Inferior parietal cortex (tissue), 1 donor: ENCODE measurements around the gene CKS1B.

ENCODE experiments used
- DNase-seq: peaks from one replicate; pipeline ENCODE4 v3.0.0-alpha.2; 2016; ENCODE audit errors: extremely low spot score

The CKS1B gene

DNA sequence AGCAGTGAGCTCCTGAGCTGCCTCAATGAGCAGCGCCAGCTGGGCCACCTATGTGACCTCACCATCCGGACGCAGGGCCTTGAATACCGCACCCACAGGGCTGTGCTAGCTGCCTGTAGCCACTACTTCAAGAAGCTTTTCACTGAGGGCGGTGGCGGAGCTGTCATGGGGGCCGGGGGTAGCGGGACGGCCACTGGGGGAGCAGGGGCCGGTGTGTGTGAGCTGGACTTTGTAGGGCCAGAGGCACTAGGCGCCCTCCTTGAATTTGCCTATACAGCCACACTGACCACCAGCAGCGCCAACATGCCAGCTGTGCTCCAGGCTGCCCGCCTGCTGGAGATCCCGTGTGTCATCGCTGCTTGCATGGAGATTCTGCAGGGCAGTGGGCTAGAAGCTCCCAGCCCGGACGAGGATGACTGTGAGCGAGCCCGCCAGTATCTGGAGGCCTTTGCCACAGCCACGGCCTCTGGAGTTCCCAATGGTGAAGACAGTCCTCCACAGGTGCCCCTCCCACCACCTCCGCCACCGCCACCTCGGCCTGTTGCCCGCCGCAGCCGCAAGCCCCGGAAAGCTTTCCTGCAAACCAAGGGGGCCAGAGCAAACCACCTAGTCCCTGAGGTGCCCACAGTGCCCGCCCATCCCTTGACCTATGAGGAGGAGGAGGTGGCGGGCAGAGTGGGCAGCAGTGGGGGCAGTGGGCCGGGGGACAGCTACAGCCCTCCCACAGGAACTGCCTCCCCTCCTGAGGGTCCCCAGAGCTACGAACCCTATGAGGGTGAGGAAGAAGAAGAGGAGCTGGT lies 40.4 kb downstream of the CKS1B start:
- DNase-seq, result no peak

DNA sequence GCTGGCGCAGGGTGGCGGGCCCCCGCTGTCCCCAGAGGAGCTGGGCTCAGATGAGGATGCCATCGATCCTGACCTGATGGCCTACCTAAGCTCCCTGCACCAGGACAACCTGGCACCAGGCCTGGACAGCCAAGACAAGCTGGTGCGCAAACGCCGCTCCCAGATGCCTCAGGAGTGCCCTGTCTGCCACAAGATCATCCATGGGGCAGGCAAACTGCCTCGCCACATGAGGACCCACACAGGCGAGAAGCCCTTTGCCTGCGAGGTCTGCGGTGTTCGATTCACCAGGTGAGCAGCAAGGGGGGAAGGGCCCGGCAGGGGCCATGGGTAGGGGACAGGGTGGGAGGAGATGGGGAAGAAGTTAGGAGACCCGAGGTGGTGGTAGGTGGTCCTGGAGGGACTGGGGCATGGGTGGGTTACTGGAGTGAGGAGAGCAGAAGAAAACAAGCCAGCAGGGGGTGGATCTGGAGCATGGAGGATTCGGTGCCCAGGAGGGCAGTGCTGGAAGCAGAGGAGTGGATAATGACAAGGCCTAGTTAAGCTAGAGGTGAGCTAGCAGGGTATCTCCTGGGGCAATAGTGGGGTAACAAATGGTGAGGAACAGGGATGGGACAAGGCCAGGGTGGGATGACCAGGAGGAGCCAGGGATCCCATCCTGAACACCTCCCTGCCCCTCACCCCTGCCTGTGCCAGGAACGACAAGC lies 41.2 kb downstream of the CKS1B start:
- DNase-seq, result no peak

DNA sequence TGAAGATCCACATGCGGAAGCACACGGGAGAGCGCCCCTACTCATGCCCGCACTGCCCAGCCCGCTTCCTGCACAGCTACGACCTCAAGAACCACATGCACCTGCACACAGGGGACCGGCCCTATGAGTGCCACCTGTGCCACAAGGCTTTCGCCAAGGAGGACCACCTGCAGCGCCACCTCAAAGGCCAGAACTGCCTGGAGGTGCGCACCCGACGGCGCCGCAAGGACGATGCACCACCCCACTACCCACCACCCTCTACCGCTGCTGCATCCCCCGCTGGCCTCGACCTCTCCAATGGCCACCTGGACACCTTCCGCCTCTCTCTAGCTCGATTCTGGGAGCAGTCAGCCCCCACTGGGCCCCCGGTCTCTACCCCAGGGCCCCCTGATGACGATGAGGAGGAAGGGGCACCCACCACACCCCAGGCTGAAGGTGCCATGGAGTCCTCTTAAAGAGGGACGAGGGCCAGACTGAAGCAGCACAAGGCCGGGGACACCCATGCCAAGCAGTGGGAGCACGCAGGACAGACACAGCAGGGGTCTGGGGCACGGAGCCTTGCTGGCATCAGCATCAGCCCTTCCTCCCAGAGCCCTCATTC lies 41.9 kb downstream of the CKS1B start:
- no peak for DNase-seq

DNA sequence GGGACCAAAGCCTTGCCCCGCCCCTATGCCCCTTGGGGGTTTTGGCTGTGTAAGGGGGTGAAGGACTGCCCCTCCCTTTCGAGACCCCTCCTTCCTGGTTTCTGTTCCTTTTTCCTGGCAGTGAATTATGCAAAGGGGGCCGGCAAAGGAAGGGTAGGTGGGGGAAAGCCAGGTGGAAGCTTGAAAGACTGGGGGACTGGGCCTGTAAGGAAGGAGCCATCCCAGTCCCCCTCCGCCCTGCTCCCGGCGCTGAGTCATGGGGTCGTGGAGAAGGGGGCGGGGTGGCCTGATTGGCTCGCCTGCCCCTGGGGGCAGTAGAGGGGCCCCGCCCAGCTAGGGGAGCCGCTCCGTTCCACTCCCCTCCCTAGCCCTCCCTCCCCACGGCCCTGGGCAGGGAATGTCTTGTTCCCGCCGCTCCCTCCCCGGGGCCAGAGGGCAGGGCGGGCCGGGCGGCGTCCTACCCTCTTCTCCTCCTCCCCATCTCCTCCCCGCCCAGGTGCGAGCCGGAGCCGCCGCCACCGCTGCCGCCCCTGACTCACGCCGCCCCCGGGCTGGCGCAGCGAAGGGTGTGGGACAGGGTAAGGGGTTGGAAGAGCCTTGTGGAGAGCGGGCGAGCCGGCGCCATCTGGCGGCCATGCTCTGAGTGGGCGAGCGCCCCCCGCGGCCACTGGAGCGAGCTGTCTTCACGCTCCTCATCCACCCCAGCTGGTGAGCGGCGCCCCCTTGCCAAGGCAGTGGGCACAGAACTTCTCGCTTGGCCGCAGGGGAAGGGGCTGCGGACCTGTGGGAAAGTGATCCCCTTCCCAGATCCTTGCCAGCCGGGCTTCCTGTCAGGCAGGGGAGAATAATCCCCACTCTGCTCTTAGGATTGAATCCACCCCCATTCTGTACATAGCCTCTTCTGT lies 42.8 kb downstream of the CKS1B start:
- DNase-seq, result peak; percentile 84

DNA sequence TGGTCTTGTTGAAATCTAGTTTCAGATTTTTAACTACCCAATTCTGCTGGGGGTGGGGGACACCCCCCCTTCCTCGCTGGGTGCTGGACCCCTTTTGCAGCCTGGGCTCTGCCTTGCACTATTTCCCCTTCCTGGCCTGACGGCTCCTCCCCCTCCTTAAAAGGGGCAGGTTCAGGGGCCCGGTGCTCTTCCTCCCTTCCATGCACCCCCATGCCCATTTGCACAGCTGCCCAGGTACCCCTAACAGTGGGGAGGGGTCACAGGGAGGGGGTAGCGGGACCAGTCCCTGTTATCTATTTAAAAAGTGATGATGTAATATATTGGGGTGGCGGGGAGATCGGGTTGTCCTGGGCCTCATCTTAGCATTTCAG lies 43.5 kb downstream of the CKS1B start:
- no peak for DNase-seq

DNA sequence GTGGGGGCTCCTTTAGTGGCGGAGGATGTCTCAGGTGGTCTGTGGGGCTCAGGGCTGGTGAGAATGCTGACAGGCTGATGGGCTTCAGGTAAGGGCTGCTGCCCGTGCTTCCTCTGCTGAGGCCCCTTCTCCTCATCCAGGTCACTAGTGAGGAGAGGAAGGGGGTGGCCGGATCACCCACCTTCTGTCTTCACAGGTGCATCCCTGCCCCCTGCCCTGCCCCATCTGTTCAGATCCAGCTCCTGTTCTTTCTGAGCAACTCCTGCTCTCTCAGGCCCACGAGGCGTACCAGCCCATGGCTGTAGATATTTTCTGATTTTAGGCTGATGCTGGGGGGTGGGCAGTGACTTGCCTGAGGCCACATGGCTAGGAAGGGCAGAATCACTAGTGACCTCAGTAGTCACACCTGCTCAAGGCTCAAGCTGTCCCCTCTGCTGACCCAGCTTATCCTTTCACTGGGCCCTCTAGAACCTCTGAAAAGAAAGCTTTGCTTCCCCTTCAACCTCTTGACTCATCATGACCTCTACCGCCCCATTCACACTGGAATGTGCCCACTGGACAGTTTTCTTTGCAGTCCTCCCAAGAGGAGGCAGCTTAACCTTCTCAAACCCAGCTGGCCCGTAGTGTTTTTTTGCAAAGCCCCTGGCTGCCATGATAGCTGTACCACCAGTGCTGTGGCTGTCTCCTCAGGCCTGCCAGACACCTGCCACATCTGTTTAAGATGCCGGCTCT lies 44.3 kb downstream of the CKS1B start:
- no peak for DNase-seq

DNA sequence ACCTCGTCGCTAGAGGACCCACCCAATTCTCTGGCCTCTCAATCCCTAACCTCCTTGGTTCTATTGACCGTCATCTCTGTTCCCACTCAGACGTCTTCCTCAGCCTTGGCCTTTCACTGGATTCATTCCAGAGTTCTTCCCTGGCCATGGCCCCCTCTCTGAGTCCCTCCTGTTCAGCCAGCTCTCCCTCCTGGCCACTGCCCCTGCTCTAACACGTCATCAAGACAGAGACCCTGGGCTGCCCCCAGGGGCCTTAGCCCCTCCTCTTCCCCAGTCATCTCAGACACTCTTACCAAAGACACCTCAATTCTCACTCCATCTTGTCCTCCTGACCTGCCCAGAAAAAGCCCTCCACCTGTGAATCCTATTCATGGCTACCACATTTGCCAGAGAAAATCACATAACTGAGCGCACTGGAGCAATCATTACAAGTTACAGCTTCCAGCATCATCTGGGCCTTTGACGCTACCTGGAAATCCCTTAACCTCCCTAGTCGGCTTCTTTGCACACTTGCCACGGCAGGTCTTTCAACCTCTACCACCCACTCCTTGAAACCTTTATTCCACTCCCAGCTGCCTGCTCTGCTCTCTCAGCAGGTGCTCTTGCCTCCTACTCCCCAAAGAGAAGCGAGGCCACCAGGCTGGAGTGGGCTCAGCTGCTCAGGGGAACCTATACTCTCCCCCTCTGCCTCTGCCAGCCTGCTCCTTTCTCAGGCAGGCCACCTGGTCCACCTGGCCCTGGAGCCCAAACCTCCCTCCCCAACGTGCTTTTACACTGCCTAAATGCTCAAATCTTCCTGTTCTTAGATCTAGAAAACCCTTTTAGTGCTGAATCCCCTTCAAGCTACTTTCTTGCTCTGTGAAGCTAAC lies 45.1 kb downstream of the CKS1B start:
- no peak for DNase-seq

DNA sequence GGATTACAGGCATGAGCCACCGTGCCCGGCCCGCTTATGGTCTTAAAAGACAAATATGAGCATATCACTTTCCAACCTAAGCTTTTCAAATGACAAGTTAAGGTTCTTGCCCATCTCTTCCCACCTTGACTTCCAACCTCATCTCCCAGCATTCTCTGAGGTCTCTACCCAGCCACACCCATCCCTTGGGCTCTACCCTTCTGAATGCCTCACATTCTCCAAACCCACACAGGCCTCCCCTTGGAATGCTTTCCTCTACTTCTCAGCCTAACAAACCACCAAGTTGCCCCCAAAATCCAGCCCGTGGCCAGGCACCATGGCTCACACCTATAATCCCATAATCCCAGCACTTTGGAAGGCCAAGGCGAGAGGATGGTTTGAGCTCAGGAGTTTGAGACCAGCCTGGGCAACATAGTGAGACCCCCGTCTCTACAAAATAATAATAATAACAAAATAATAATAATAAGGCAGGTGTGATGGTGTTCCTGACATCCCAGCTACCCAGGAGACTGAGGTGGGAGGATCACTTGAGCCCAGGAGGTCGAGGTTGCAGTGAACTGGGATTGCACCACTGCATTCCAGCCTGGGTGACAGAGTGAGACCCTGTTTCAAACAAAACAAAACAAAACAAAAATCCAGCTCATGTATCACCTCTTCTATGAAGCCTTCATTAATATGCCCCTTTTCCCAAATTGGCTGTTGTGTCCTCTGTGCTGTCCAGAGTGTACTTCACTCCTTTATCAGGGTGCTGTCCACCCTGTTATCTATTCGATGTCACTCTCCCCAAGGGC lies 47.9 kb downstream of the CKS1B start:
- DNase-seq, result no peak

DNA sequence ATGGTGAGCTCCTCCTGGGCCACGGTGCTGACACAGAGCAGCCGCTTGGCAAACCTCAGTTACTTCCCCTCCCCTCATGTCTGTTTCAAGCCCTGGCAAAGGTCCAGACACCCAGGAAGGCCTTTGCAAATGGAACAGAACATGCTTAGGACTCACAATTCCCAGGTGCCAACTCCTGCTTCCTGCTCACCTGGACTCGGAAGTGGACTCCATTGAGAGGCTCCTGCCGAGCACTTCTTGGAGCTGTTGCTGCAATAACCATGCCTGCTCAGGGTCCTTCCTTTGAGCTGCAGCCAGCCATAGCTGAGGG lies 48.4 kb downstream of the CKS1B start:
- no peak for DNase-seq

DNA sequence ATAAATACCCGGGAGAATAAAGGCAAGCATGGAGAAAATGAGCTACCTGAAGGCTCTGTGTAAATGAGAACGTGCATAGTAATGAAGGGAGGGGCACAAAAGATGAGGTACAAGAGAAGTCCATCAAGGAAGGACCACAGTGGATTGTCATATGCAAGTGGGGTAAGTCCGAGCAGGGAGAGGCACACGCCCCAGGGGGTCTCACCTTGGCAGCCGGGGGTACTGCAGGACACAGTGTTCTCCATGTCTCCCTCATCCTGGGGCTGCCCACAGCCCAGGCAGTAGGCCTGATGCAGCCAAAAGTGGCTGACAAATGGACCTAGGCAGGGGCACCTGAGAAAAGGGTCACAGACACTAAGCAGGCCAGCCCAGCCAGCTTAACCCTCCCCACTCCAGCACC lies 49.1 kb downstream of the CKS1B start:
- no peak for DNase-seq

DNA sequence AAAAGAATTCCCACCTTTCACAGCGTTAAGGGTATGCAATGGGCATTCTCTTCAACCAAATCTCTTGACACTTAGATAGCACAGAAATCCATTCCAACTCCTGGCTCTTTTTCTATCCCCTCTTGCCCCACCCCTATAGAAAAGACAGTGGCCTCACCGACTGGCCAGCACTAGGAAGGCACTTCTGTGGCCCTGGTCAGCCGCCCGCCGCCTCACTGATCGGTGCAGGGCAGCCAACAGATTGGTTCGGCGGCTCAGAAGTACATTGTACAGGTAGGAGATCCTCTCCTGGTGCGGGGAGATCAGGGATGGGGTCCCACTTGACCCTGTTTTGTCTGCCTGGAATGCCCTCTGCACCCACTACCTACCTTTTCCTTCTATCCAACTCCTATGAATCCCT lies 49.8 kb downstream of the CKS1B start:
- no peak for DNase-seq

DNA sequence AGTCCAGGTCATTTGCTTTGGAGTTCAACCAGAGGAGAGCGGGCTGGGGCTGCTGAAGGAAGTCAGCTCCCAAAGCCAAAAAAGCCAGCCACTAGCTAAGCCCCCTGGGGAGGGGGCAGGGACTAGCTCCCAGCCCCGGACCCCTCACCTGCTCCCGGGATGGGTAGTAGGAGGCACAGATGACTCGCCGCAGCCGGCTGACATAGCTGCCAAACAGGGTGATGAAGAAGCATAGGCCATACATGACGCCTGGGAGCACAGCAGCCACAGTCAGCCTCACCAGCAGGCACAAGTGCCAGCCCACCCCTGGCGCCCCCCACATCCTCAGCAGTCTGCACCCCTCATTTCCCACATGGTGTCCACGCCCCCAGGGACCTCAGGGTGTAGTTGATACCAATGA lies 51.7 kb downstream of the CKS1B start:
- no peak for DNase-seq

DNA sequence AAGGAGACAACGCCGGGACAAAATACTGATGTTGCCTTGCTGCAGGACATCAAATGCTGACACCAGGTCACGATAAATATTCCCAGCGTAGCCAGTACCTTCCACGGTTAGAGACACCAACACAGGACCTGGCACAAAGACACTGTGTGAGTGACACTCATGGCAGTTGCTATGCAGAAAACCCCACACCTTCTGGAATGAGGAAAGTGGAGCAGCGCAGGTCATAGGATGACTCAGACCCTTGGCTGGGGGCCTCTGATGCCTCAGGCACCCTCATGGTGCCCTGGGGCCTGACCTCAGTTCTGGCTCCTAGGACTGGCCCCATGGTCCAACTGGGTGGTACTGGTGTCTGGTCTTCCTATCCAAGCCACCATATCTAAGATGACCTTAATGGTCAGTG lies 52.1 kb downstream of the CKS1B start:
- DNase-seq, result no peak
